ENCODE results near the gene TRIM47. TPM values are rescaled to one million over a fixed set of nuclear protein-coding genes. Genes with fewer than 3 reads are reported as not detected.

Gene TRIM47
- total and polyA plus RNA-seq, 2 of the 13 experiments (the other 11 are each of a cell fraction or from before 2014, with no cell fraction given): 33.5 to 82.0 TPM

DNA sequence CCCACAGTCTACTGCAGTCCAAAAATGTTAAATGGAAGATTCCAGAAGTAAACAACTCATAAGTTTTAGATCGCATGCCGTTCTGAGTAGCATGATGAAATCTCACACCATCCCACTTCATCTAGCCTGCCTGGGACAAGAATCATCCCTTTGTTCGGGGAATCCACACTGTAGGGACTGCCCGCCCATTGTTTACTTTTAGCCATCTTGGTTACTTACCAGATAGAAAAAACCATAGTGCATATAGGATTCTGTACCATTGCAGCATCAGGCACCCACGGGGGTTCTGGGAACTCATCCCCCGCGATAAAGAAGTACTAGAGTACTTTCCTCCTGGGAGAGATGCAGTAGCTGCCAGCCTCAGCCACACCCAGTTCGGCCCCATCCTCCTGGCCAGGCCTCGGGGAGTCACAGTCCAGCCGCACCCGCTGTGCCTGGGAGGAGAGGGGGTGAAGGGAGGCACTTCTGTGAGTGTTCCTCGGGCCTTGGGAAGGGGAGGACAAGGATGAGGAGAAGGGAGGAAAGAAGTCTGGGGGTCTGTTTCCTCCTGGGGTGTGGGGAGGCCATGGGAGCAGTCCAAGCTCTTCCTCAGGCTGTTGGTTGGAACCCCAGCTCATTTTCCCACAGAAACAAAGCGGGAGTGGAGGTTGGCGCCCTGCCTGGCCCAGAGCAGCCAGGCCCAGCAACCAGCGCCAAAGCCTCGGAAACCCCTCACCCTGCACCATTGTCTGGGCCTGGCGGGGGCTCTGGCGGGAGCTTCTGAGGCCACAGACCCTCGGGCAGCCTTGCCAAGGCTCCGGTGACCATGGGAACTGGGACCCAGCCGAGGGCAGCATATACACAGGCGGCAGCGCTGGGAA is 8.9 kb downstream of the TRIM47 start (continued):
- TF ChIP-seq, protein P1, sequence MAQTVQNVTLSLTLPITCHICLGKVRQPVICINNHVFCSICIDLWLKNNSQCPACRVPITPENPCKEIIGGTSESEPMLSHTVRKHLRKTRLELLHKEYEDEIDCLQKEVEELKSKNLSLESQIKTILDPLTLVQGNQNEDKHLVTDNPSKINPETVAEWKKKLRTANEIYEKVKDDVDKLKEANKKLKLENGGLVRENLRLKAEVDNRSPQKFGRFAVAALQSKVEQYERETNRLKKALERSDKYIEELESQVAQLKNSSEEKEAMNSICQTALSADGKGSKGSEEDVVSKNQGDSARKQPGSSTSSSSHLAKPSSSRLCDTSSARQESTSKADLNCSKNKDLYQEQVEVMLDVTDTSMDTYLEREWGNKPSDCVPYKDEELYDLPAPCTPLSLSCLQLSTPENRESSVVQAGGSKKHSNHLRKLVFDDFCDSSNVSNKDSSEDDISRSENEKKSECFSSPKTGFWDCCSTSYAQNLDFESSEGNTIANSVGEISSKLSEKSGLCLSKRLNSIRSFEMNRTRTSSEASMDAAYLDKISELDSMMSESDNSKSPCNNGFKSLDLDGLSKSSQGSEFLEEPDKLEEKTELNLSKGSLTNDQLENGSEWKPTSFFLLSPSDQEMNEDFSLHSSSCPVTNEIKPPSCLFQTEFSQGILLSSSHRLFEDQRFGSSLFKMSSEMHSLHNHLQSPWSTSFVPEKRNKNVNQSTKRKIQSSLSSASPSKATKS (CRISPR knock-in tag; IDR thresholded peaks at IDR 0.05): no peak
- no peak for TF ChIP-seq CHCHD3 (CRISPR knock-in tag; IDR thresholded peaks at IDR 0.05)
- TF ChIP-seq ZNF619 (CRISPR knock-in tag; IDR thresholded peaks at IDR 0.05): no peak
- TF ChIP-seq, protein P2, sequence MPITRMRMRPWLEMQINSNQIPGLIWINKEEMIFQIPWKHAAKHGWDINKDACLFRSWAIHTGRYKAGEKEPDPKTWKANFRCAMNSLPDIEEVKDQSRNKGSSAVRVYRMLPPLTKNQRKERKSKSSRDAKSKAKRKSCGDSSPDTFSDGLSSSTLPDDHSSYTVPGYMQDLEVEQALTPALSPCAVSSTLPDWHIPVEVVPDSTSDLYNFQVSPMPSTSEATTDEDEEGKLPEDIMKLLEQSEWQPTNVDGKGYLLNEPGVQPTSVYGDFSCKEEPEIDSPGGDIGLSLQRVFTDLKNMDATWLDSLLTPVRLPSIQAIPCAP (CRISPR knock-in tag; IDR thresholded peaks at IDR 0.05; ENCODE audit: low read depth): peak; percentile 62; the same call in 1 of the 2 replicates
- TF ChIP-seq RNF2 (conservative IDR thresholded peaks at IDR 0.05; ENCODE audit: low read depth): no peak
- peak; percentile 1; the same call in 1 of the 2 replicates for TF ChIP-seq RXRA (CRISPR knock-in tag; IDR thresholded peaks at IDR 0.05)
- TF ChIP-seq SMYD3 (CRISPR knock-in tag; IDR thresholded peaks at IDR 0.05): no peak
- TF ChIP-seq ZNF136 (CRISPR knock-in tag; IDR thresholded peaks at IDR 0.05; ENCODE audit: low read depth): peak; percentile 63; the same call in 1 of the 2 replicates
- TF ChIP-seq RAD21 (CRISPR knock-in tag; IDR thresholded peaks at IDR 0.05): peak; percentile 32; the same call in 1 of the 2 replicates
- TF ChIP-seq, protein P3, sequence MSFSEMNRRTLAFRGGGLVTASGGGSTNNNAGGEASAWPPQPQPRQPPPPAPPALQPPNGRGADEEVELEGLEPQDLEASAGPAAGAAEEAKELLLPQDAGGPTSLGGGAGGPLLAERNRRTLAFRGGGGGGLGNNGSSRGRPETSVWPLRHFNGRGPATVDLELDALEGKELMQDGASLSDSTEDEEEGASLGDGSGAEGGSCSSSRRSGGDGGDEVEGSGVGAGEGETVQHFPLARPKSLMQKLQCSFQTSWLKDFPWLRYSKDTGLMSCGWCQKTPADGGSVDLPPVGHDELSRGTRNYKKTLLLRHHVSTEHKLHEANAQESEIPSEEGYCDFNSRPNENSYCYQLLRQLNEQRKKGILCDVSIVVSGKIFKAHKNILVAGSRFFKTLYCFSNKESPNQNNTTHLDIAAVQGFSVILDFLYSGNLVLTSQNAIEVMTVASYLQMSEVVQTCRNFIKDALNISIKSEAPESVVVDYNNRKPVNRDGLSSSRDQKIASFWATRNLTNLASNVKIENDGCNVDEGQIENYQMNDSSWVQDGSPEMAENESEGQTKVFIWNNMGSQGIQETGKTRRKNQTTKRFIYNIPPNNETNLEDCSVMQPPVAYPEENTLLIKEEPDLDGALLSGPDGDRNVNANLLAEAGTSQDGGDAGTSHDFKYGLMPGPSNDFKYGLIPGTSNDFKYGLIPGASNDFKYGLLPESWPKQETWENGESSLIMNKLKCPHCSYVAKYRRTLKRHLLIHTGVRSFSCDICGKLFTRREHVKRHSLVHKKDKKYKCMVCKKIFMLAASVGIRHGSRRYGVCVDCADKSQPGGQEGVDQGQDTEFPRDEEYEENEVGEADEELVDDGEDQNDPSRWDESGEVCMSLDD (CRISPR knock-in tag; IDR thresholded peaks at IDR 0.05; ENCODE audit: borderline replicate concordance): peak; percentile 68; the same call in 1 of the 2 replicates
- TF ChIP-seq, protein P4, sequence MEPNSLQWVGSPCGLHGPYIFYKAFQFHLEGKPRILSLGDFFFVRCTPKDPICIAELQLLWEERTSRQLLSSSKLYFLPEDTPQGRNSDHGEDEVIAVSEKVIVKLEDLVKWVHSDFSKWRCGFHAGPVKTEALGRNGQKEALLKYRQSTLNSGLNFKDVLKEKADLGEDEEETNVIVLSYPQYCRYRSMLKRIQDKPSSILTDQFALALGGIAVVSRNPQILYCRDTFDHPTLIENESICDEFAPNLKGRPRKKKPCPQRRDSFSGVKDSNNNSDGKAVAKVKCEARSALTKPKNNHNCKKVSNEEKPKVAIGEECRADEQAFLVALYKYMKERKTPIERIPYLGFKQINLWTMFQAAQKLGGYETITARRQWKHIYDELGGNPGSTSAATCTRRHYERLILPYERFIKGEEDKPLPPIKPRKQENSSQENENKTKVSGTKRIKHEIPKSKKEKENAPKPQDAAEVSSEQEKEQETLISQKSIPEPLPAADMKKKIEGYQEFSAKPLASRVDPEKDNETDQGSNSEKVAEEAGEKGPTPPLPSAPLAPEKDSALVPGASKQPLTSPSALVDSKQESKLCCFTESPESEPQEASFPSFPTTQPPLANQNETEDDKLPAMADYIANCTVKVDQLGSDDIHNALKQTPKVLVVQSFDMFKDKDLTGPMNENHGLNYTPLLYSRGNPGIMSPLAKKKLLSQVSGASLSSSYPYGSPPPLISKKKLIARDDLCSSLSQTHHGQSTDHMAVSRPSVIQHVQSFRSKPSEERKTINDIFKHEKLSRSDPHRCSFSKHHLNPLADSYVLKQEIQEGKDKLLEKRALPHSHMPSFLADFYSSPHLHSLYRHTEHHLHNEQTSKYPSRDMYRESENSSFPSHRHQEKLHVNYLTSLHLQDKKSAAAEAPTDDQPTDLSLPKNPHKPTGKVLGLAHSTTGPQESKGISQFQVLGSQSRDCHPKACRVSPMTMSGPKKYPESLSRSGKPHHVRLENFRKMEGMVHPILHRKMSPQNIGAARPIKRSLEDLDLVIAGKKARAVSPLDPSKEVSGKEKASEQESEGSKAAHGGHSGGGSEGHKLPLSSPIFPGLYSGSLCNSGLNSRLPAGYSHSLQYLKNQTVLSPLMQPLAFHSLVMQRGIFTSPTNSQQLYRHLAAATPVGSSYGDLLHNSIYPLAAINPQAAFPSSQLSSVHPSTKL (CRISPR knock-in tag; IDR thresholded peaks at IDR 0.05): peak; percentile 83
- TF ChIP-seq ZFP41 (CRISPR knock-in tag; IDR thresholded peaks at IDR 0.05; ENCODE audit: borderline replicate concordance): no peak
- peak; percentile 97 for TF ChIP-seq CEBPG (CRISPR knock-in tag; IDR thresholded peaks at IDR 0.05)
- TF ChIP-seq SP1 (IDR thresholded peaks at IDR 0.05): no peak
- TF ChIP-seq SP1 (CRISPR knock-in tag; IDR thresholded peaks at IDR 0.05): peak; percentile 50; the same call in 1 of the 2 replicates
- TF ChIP-seq, protein P5, sequence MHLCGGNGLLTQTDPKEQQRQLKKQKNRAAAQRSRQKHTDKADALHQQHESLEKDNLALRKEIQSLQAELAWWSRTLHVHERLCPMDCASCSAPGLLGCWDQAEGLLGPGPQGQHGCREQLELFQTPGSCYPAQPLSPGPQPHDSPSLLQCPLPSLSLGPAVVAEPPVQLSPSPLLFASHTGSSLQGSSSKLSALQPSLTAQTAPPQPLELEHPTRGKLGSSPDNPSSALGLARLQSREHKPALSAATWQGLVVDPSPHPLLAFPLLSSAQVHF (CRISPR knock-in tag; IDR thresholded peaks at IDR 0.05): no peak
- peak; percentile 67; the same call in 1 of the 2 replicates for TF ChIP-seq ERF (CRISPR knock-in tag; IDR thresholded peaks at IDR 0.05)
- TF ChIP-seq NFE2 (CRISPR knock-in tag; IDR thresholded peaks at IDR 0.05): peak; percentile 29; the same call in 1 of the 2 replicates

Measured in HepG2 (cell line).